H7 (cell line): ENCODE data around the gene MTSS2. TPM values are rescaled to one million over a fixed set of nuclear protein-coding genes. Genes with fewer than 3 reads are reported as not detected.
"Not testable (repeated sequence)": the region's sequence is repeated elsewhere in the genome, so short reads cannot be mapped to it uniquely, and the experiment has no call there.

Experiments
- DNase-seq: peaks from one replicate; pipeline ENCODE4 v3.0.0; 2012
- H3K27me3 ChIP-seq: 2 replicates; pipeline ENCODE4 v1.6.0; 2011; ENCODE audit warnings: mild to moderate bottlenecking, low read length; ENCODE audit not compliant: control insufficient read depth, insufficient read depth
- H3K36me3 ChIP-seq: replicated peaks from 2 replicates; pipeline ENCODE4 v1.5.1; 2011; ENCODE audit warnings: low read length; ENCODE audit not compliant: control insufficient read depth, insufficient read depth
- H3K4me3 ChIP-seq: 2 replicates; pipeline ENCODE4 v1.5.1; 2011; ENCODE audit warnings: low read depth, mild to moderate bottlenecking, control low read depth, low read length, moderate library complexity; ENCODE audit not compliant: insufficient read depth
- total RNA-seq: library from RNA; depleted of rRNA; stranded (reverse); fragments of >200 nt; shearing (Covaris generic); gene quantifications from 2 replicates; pipeline ENCODE4 v1.2.3, GENCODE V29; 2014

MTSS2 gene
- total RNA-seq, 1 experiment from 2014 or later, result 44.8 TPM

GRCh38 chr16:70680495-70681381 is 5.1 kb downstream of the MTSS2 start:
- H3K27me3 ChIP-seq, result no peaks in the 10 kb centered on the region
- peaks cover 2% of the 10 kb centered on the region; the same call in 1 of the 2 replicates for H3K36me3 ChIP-seq
- DNase-seq, result no peak
- H3K4me3 ChIP-seq, result no peak overlapping the region

GRCh38 chr16:70679671-70680494 is 6.0 kb downstream of the MTSS2 start:
- Histone ChIP-seq H3K4me3 (no peak overlapping the region), H3K36me3 (peaks cover 2% of the 10 kb centered on the region; the same call in 1 of the 2 replicates), H3K27me3 (no peaks in the 10 kb centered on the region)
- DNase-seq, result peak; percentile 99

GRCh38 chr16:70678898-70679670 is 6.8 kb downstream of the MTSS2 start:
- Histone ChIP-seq H3K4me3 (no peak overlapping the region), H3K36me3 (peaks cover 2% of the 10 kb centered on the region; the same call in 1 of the 2 replicates), H3K27me3 (no peaks in the 10 kb centered on the region)
- DNase-seq, result no peak

- H3K27me3 ChIP-seq, result no peaks in the 10 kb centered on the region
- no peak for DNase-seq
- H3K4me3 ChIP-seq, result no peak overlapping the region
- H3K36me3 ChIP-seq, result peaks cover 2% of the 10 kb centered on the region
Measured at GRCh38 chr16:70678121-70678897, 7.5 kb downstream of the MTSS2 start.

- H3K27me3 ChIP-seq, result no peaks in the 10 kb centered on the region
Measured at GRCh38 chr16:70677499-70678120, 8.2 kb downstream of the MTSS2 start.

GRCh38 chr16:70676675-70677498 is 9.0 kb downstream of the MTSS2 start:
- H3K27me3 ChIP-seq, result no peaks in the 10 kb centered on the region
- H3K36me3 ChIP-seq, result peaks cover 3% of the 10 kb centered on the region
- H3K4me3 ChIP-seq, result no peak overlapping the region
- no peak for DNase-seq

More at GRCh38 chr16:70677499-70678120, 8.2 kb downstream of the MTSS2 start:
- H3K36me3 ChIP-seq, result peaks cover 3% of the 10 kb centered on the region
- no peak overlapping the region for H3K4me3 ChIP-seq
- DNase-seq, result no peak

- no peak overlapping the region for H3K4me3 ChIP-seq
- peaks cover 3% of the 10 kb centered on the region for H3K36me3 ChIP-seq
- DNase-seq, result no peak
- no peaks in the 10 kb centered on the region for H3K27me3 ChIP-seq
Measured at GRCh38 chr16:70675851-70676513, 9.9 kb downstream of the MTSS2 start.

GRCh38 chr16:70674221-70675014 is 11.4 kb downstream of the MTSS2 start:
- Histone ChIP-seq H3K27me3 (no peaks in the 10 kb centered on the region), H3K36me3 (peaks cover 4% of the 10 kb centered on the region), H3K4me3 (no peak overlapping the region)
- no peak for DNase-seq

- H3K36me3 ChIP-seq, H3K27me3 ChIP-seq, H3K4me3 ChIP-seq, DNase-seq: not testable (repeated sequence)
Measured at GRCh38 chr16:70670938-70671337, 14.9 kb downstream of the MTSS2 start.

GRCh38 chr16:70670175-70670574 is 15.7 kb downstream of the MTSS2 start:
- DNase-seq, result no peak
- peaks cover 7% of the 10 kb centered on the region for H3K36me3 ChIP-seq
- no peaks in the 10 kb centered on the region for H3K27me3 ChIP-seq
- H3K4me3 ChIP-seq, result no peak overlapping the region

- Histone ChIP-seq H3K4me3 (no peak overlapping the region), H3K36me3 (peaks cover 6% of the 10 kb centered on the region), H3K27me3 (no peaks in the 10 kb centered on the region)
- DNase-seq, result peak; percentile 42
Measured at GRCh38 chr16:70665806-70666735, 19.8 kb downstream of the MTSS2 start.
